GM13976 (cell line): ENCODE measurements around the gene ELOVL2.

Experiments used
- DNase-seq: peaks from one replicate; pipeline ENCODE4 v3.0.0; 2012; ENCODE audit warnings: low spot score
- in situ Hi-C: fragments of 300-500 bp; cut with MboI; formaldehyde crosslinking; loops from one replicate; pipeline ENCODE4 v1.12.0; 2022; ENCODE audit warnings: low sequenced_read_pairs, mixed read lengths, inconsistent platforms; ENCODE audit not compliant: unreplicated experiment
- TF ChIP-seq, protein P1 (sequence below): IDR thresholded peaks from 2 replicates; pipeline ENCODE4 v1.5.1; 2012; ENCODE audit warnings: borderline replicate concordance, mild to moderate bottlenecking; ENCODE audit not compliant: insufficient read depth; ENCODE audit errors: extremely low read depth, missing control alignments, control extremely low read depth

ELOVL2 gene

DNA sequence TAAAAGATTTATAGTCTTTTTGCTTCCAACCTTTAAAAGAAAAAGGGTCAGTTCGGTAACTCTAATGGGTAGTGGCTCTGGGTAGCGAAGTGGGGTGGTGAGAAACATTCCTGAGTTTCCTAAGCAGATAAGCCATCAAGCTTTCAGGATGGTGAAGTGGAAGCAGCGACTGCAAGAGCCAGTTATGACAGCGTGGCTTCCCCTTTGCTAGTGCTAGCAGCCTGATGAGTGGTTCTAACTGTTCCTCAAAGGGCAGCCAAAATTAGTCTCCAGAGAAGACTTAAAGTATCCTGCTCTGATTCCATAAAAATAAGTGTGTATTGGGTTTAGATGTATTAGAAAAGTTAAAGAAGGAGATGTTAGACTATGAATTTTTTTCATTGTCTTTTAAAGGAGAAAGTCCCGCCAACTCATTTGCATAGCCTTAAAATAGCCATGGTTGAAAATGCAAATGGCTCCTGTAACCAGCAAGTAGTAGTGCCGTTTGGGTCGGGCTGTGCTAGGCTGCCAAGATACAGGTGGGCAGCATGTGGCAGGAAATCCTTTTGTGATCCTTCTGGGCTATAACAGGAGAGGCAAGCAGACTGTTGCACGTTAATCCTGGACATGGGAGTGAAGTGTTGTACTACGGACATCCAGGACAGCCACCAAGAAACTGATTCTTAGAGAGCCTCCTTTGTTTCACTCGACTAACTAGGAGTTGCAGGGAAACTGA lies 18.0 kb downstream of the ELOVL2 start:
- in situ Hi-C loops: no loop called here
- TF ChIP-seq, protein P1, sequence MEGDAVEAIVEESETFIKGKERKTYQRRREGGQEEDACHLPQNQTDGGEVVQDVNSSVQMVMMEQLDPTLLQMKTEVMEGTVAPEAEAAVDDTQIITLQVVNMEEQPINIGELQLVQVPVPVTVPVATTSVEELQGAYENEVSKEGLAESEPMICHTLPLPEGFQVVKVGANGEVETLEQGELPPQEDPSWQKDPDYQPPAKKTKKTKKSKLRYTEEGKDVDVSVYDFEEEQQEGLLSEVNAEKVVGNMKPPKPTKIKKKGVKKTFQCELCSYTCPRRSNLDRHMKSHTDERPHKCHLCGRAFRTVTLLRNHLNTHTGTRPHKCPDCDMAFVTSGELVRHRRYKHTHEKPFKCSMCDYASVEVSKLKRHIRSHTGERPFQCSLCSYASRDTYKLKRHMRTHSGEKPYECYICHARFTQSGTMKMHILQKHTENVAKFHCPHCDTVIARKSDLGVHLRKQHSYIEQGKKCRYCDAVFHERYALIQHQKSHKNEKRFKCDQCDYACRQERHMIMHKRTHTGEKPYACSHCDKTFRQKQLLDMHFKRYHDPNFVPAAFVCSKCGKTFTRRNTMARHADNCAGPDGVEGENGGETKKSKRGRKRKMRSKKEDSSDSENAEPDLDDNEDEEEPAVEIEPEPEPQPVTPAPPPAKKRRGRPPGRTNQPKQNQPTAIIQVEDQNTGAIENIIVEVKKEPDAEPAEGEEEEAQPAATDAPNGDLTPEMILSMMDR: no peak
- peak; percentile 22 for DNase-seq

DNA sequence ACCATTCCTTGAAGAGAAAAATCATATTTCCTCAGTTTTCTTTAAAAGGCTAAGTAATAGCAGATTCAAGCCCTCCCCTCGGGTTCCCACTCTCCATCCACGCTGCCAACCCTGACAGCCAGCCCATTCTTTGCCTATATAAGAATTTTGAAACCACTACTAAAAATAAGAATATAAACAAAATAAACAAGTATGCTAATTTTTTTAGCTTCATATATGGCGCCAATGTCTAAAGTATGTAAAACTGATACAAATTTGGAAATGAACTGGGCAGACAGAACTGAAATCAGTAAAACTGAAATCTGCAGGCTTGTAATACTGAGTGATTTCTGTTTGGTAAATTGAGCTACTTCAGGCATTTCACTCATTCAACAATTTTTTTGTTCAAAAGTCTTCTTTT lies 19.0 kb downstream of the ELOVL2 start:
- in situ Hi-C loops: no loop called here
- DNase-seq: no peak
- TF ChIP-seq, protein P1: no peak

DNA sequence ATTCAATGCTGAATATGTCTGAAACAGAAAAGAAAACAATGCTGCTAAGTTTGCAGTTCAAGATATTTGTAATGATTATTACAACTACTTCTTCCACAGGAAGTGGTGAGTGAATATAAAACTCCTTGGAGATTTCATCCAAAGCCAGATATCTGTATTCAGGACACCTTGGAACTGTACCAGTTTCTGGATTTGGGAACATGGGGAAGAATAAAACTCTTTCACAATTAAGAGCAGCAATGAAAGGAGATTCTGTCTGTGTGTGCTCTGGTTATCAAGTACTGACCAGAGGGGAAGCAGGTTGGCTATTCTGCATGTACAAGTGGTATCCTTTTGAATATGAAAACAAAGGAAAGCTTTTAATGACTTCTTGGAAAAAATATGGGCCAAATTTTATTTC lies 21.1 kb downstream of the ELOVL2 start:
- in situ Hi-C loops: no loop called here
- no peak for DNase-seq
- TF ChIP-seq, protein P1: no peak

DNA sequence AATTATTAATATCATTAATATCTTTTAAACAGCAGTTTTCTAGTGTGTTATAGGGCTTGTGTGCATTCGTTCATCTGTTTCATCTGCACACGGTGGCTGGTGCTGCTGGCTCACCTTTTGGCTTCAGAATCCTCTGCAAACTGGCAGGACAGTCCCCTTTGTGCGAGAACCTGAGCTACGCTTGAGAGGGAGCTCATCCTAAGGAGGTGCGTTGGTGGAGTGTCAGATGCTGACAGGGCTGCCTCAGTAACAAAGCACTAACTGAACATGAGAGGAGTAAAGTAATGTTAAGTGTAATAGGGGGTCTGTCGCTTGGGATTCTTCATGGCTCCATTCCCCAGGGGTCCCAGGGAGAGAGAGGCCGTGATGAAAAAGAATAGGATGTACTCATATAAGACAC lies 22.4 kb downstream of the ELOVL2 start:
- TF ChIP-seq, protein P1: no peak
- in situ Hi-C loops: no loop called here
- no peak for DNase-seq

DNA sequence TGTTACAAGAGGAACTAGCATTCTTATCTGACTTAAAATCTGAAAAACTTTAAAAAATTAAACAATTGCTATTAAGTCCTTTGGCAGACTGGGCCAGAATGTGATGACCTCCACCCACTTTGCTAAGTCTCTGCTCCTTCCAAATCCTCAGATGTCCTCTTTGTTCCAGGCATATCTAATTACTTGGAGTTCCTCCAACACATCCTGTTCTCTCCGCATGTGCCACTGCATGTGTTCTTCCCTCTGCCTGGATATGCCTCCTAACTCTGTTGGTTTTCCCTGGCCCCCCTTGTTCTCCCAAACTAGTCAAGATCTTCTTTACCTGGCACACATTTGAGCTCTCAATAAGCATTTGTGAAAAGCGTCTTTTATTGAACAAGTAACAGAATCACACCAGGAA lies 23.1 kb downstream of the ELOVL2 start:
- TF ChIP-seq, protein P1: no peak
- in situ Hi-C loops: no loop called here
- DNase-seq: no peak

DNA sequence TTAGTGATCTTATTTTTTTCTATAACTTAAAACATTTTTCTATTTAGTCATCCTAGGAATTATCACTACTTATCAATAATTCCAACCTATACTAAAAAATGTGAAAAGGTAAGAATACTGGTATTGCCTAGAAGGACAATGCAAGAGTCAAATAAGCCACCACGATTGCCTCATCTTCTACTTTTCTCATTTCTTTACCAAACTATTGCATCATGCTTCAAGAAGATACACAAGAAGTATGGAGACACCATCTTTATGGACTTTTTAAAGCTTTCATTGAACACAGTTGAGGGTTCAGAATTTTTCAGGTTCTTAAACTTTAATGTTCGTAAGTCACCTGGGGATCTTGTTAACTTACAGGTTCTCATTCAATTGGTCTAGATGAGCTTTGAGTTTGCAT lies 25.9 kb downstream of the ELOVL2 start:
- DNase-seq: no peak
- TF ChIP-seq, protein P1: no peak
- in situ Hi-C loops: no loop called here
